HepG2 (cell line): ENCODE measurements around the gene GADL1. TPM values are rescaled to one million over a fixed set of nuclear protein-coding genes. Genes with fewer than 3 reads are reported as not detected.

ENCODE experiments used
- ATAC-seq: fragments of 200-7000 bp; cut with Tn5 transposase; 3 replicates; pipeline ENCODE4 v1.9.1; 2020; ENCODE audit warnings: mild to moderate bottlenecking, moderate library complexity
- BruUV-seq: library from RNA; stranded (reverse); fragments of 400-500 nt; replicated peaks from 2 replicates; lab custom pipeline; 2021; lab: Mats Ljungman, UMichigan
- CTCF ChIA-PET: fragments of 300-600 bp; formaldehyde crosslinking; extraction: SDS; loops from one replicate; lab custom pipeline; 2021; ENCODE audit warnings: low total read pairs, inconsistent platforms, low intra/inter-chr PET ratio; lab: Yijun Ruan, JAX
- POLR2A ChIA-PET: fragments of 350-600 bp; sonication (Branson Sonifier 250); formaldehyde crosslinking; loops from one replicate; lab custom pipeline; 2020; ENCODE audit warnings: antibody characterized with exemption, inconsistent platforms; lab: Yijun Ruan, JAX
- DNase-seq: peaks from one replicate; pipeline ENCODE4 v3.0.0-alpha.2; 2015; ENCODE audit warnings: low spot score
- FAIRE-seq: peaks from 3 replicates; lab custom pipeline; 2011; peaks lifted over from hg19 to GRCh38; lab: Jason Lieb, UNC
- H2AFZ ChIP-seq: one replicate; pipeline ENCODE4 v1.6.1; 2011; ENCODE audit warnings: low read length, inconsistent platforms
- H3K27ac ChIP-seq: fragments of 300-600 bp; 3 replicates; pipeline ENCODE4 v1.8.0; 2011; ENCODE audit warnings: mixed run types, mild to moderate bottlenecking, mixed read lengths, low read length, inconsistent platforms; ENCODE audit not compliant: insufficient read depth; ENCODE audit errors: extremely low read length
- H3K27me3 ChIP-seq, 2 experiments: fragments of 200-600 bp in 1 of 2; 2 replicates in 1 of 2; 3 replicates in 1 of 2; pipeline versions ENCODE4 v1.6.0 to v1.8.0; 2011; ENCODE audit warnings: low read length in 2 of 2, mild to moderate bottlenecking in 2 of 2, moderate library complexity in 2 of 2, inconsistent platforms in 1 of 2; ENCODE audit not compliant: insufficient read depth in 2 of 2, control insufficient read depth in 1 of 2
- H3K36me3 ChIP-seq, 2 experiments: fragments of 200-600 bp in 1 of 2; replicated peaks in 1 of 2; 2 replicates in 1 of 2; 3 replicates in 1 of 2; pipeline versions ENCODE4 v1.5.1 to v1.8.0; 2011; ENCODE audit warnings: low read length in 2 of 2, inconsistent platforms in 1 of 2; ENCODE audit not compliant: insufficient read depth in 2 of 2, control insufficient read depth in 1 of 2
- H3K4me1 ChIP-seq: 2 replicates; pipeline ENCODE4 v1.5.1; 2012; ENCODE audit warnings: low read length, inconsistent platforms; ENCODE audit not compliant: insufficient read depth
- H3K4me2 ChIP-seq: 2 replicates; pipeline ENCODE4 v1.6.0; 2011; ENCODE audit warnings: low read depth, low read length, inconsistent platforms
- H3K4me3 ChIP-seq, 3 experiments: fragments of 200-600 bp in 1 of 3; sonication (generic), shearing (Covaris generic) in 1 of 3; replicated peaks in 1 of 3; 2 replicates each; pipeline ENCODE4 v1.5.1; 2011 to 2016; ENCODE audit warnings: low read length in 3 of 3, inconsistent platforms in 2 of 3, low read depth in 2 of 3, mild to moderate bottlenecking in 2 of 3, control low read depth in 1 of 3, mixed read lengths in 1 of 3; ENCODE audit not compliant: insufficient read depth in 1 of 3
- H3K79me2 ChIP-seq: one replicate; pipeline ENCODE4 v1.6.1; 2011; ENCODE audit warnings: low read length, inconsistent platforms; ENCODE audit not compliant: insufficient read depth
- H3K9ac ChIP-seq: 2 replicates; pipeline ENCODE4 v1.6.0; 2011; ENCODE audit warnings: mild to moderate bottlenecking, low read depth, low read length, inconsistent platforms; ENCODE audit not compliant: insufficient read depth
- H3K9me3 ChIP-seq: 2 replicates; pipeline ENCODE4 v1.5.1; 2012; ENCODE audit warnings: mild to moderate bottlenecking, low read length
- H4K20me1 ChIP-seq: 2 replicates; pipeline ENCODE4 v1.6.0; 2011; ENCODE audit warnings: inconsistent platforms, mild to moderate bottlenecking, low read length, moderate library complexity; ENCODE audit not compliant: insufficient read depth
- NAIF1 ChIP-seq: sonication (generic); formaldehyde crosslinking; IDR thresholded peaks from 2 replicates; pipeline ENCODE4 v1.5.0; 2020; ENCODE audit warnings: mild to moderate bottlenecking, missing genetic modification reagents, borderline replicate concordance
- POGZ ChIP-seq: sonication (generic); formaldehyde crosslinking; IDR thresholded peaks from 2 replicates; pipeline ENCODE4 v1.4.0; 2020; ENCODE audit warnings: mild to moderate bottlenecking, missing genetic modification reagents
- SIN3A ChIP-seq: IDR thresholded peaks from 2 replicates; pipeline ENCODE4 v1.6.1; 2011; ENCODE audit warnings: low read depth, mild to moderate bottlenecking, control low read depth, low read length, borderline replicate concordance
- SP4 ChIP-seq: sonication (generic); formaldehyde crosslinking; IDR thresholded peaks from 2 replicates; pipeline ENCODE4 v1.8.1; 2023; ENCODE audit warnings: mild to moderate bottlenecking, missing genetic modification reagents
- SSRP1 ChIP-seq: IDR thresholded peaks from 2 replicates; pipeline ENCODE4 v1.6.1; 2016; ENCODE audit warnings: control low read depth
- THYN1 ChIP-seq: sonication (generic); formaldehyde crosslinking; IDR thresholded peaks from 2 replicates; pipeline ENCODE4 v1.8.1; 2023; ENCODE audit warnings: low read depth, mild to moderate bottlenecking, moderate library complexity, missing genetic modification reagents, borderline replicate concordance
- ZNF10 ChIP-seq: sonication (generic); formaldehyde crosslinking; IDR thresholded peaks from 2 replicates; pipeline ENCODE4 v1.4.0; 2020; ENCODE audit warnings: mild to moderate bottlenecking, low read depth, missing genetic modification reagents, borderline replicate concordance
- ZNF205 ChIP-seq: IDR thresholded peaks from 2 replicates; pipeline ENCODE4 v1.6.1; 2018; ENCODE audit warnings: missing biosample characterization, missing genetic modification reagents
- ZNF326 ChIP-seq: sonication (generic); formaldehyde crosslinking; IDR thresholded peaks from 2 replicates; pipeline ENCODE4 v1.4.0; 2020; ENCODE audit warnings: missing genetic modification reagents, borderline replicate concordance
- ZNF432 ChIP-seq: sonication (generic); formaldehyde crosslinking; IDR thresholded peaks from 2 replicates; pipeline ENCODE4 v1.5.0; 2020; ENCODE audit warnings: missing genetic modification reagents, mild to moderate bottlenecking, borderline replicate concordance
- ZNF670 ChIP-seq: sonication (generic); formaldehyde crosslinking; IDR thresholded peaks from 2 replicates; pipeline ENCODE4 v1.8.0; 2022; ENCODE audit warnings: mild to moderate bottlenecking, missing genetic modification reagents, borderline replicate concordance
- ZZZ3 ChIP-seq: sonication (generic); formaldehyde crosslinking; IDR thresholded peaks from 2 replicates; pipeline ENCODE4 v1.4.0; 2020; ENCODE audit warnings: missing genetic modification reagents, mild to moderate bottlenecking, borderline replicate concordance
- in situ Hi-C: cut with HindIII; loops from 2 replicates; pipeline ENCODE4 v1.10.0; 2017; ENCODE audit warnings: low pct_unique_long_range_greater_than_20kb; ENCODE audit not compliant: extremely low pct_ligation_motif_present
- intact Hi-C: fragments of 100-400 bp; cut with micrococcal nuclease; formaldehyde crosslinking; loops from one replicate; pipeline ENCODE4 v1.10.0; 2022; ENCODE audit not compliant: unreplicated experiment
- polyA plus RNA-seq, 8 experiments: library from polyadenylated mRNA; depleted of rRNA in 3 of 8; stranded (reverse) in 7 of 8; unstranded in 1 of 8; fragments of >200 nt; fragmentation: Illumina TruSeq in 4 of 8; extraction: Trizol in 4 of 8; gene quantifications; 2 replicates each; pipeline versions ENCODE4 v1.2.1 to v1.2.3, GENCODE V29; 2011 to 2016; ENCODE audit warnings: low read depth in 4 of 8, missing spikeins in 1 of 8, mixed read lengths in 1 of 8; ENCODE audit not compliant: insufficient read depth in 1 of 8
- total RNA-seq, 5 experiments: library from RNA; depleted of rRNA; stranded (reverse); fragments of >200 nt; fragmentation: Illumina TruSeq; extraction: Trizol; gene quantifications; 2 replicates each; pipeline ENCODE4 v1.2.3, GENCODE V29; 2016; ENCODE audit warnings: low read depth in 1 of 5
- TF ChIP-seq, protein P1 (sequence below): sonication (generic); formaldehyde crosslinking; conservative IDR thresholded peaks from 2 replicates; pipeline ENCODE4 v1.8.0; 2022; ENCODE audit warnings: low read depth, missing genetic modification reagents
- TF ChIP-seq, protein P2 (sequence below): IDR thresholded peaks from 2 replicates; pipeline ENCODE4 v1.4.0; 2020; ENCODE audit warnings: mild to moderate bottlenecking, missing genetic modification reagents
- TF ChIP-seq, protein P3 (sequence below): sonication (generic); formaldehyde crosslinking; IDR thresholded peaks from 2 replicates; pipeline ENCODE4 v1.4.0; 2020; ENCODE audit warnings: mild to moderate bottlenecking, missing genetic modification reagents

The GADL1 gene
- total and polyA plus RNA-seq, 2 of the 13 experiments (the other 11 are each of a cell fraction or from before 2014, with no cell fraction given) = not detected

DNA sequence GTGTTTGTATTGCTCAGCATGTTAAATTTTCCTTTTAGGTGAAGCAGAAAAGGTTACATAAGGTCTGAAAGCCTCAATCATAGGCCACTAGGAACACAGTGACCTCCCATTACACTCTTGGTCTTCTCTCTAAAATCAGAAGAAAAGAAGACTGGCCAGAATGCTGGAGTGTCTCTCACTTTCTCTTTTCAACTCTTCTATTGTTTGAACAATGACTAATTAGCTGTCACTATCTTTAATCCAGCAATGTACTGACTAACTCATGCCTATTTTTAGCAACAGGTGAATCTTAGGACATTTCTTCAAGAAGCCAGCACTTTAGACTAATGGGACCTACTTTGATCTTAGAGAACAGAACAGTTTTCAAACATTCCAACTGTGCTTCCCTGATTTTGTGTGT lies 145.2 kb downstream of the GADL1 start:
- ChIA-PET POLR2A (no interaction called here), CTCF (no interaction called here)
- Histone ChIP-seq H3K36me3 (no peaks in the 10 kb centered on the region), H3K9ac (no peak overlapping the region), H3K27me3 (peaks cover 0 to 3% of the 10 kb centered on the region in 2 experiments; a peak in 1 of 5 replicates), H3K9me3 (no peaks in the 10 kb centered on the region), H4K20me1 (no peaks in the 10 kb centered on the region), H3K27ac (no peak overlapping the region), H3K4me1 (peaks cover 18% of the 10 kb centered on the region), H3K79me2 (no peaks in the 10 kb centered on the region), H3K4me2 (no peak overlapping the region), H2AFZ (no peak overlapping the region), H3K4me3 (no peak overlapping the region)
- in situ Hi-C loops (no loop called here), intact Hi-C loops (loop anchor here (2.0 kb wide), 3 partner anchors 46 to 550 kb away; no protein-coding TSS in a partner anchor)
- TF ChIP-seq ZNF326 = no peak
- TF ChIP-seq SP4 (CRISPR knock-in tag) = no peak
- TF ChIP-seq ZZZ3 (CRISPR knock-in tag) = no peak
- TF ChIP-seq SIN3A = no peak
- TF ChIP-seq ZNF205 (CRISPR knock-in tag) = no peak
- no peak for TF ChIP-seq ZNF670 (CRISPR knock-in tag)
- TF ChIP-seq, protein P1, sequence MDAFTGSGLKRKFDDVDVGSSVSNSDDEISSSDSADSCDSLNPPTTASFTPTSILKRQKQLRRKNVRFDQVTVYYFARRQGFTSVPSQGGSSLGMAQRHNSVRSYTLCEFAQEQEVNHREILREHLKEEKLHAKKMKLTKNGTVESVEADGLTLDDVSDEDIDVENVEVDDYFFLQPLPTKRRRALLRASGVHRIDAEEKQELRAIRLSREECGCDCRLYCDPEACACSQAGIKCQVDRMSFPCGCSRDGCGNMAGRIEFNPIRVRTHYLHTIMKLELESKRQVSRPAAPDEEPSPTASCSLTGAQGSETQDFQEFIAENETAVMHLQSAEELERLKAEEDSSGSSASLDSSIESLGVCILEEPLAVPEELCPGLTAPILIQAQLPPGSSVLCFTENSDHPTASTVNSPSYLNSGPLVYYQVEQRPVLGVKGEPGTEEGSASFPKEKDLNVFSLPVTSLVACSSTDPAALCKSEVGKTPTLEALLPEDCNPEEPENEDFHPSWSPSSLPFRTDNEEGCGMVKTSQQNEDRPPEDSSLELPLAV (CRISPR knock-in tag) = no peak
- TF ChIP-seq, protein P2, sequence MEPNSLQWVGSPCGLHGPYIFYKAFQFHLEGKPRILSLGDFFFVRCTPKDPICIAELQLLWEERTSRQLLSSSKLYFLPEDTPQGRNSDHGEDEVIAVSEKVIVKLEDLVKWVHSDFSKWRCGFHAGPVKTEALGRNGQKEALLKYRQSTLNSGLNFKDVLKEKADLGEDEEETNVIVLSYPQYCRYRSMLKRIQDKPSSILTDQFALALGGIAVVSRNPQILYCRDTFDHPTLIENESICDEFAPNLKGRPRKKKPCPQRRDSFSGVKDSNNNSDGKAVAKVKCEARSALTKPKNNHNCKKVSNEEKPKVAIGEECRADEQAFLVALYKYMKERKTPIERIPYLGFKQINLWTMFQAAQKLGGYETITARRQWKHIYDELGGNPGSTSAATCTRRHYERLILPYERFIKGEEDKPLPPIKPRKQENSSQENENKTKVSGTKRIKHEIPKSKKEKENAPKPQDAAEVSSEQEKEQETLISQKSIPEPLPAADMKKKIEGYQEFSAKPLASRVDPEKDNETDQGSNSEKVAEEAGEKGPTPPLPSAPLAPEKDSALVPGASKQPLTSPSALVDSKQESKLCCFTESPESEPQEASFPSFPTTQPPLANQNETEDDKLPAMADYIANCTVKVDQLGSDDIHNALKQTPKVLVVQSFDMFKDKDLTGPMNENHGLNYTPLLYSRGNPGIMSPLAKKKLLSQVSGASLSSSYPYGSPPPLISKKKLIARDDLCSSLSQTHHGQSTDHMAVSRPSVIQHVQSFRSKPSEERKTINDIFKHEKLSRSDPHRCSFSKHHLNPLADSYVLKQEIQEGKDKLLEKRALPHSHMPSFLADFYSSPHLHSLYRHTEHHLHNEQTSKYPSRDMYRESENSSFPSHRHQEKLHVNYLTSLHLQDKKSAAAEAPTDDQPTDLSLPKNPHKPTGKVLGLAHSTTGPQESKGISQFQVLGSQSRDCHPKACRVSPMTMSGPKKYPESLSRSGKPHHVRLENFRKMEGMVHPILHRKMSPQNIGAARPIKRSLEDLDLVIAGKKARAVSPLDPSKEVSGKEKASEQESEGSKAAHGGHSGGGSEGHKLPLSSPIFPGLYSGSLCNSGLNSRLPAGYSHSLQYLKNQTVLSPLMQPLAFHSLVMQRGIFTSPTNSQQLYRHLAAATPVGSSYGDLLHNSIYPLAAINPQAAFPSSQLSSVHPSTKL (CRISPR knock-in tag) = no peak
- no peak for TF ChIP-seq NAIF1 (CRISPR knock-in tag)
- no peak for TF ChIP-seq POGZ (CRISPR knock-in tag)
- TF ChIP-seq ZNF432 = no peak
- TF ChIP-seq ZNF10 (CRISPR knock-in tag) = no peak
- no peak for TF ChIP-seq SSRP1
- TF ChIP-seq, protein P3, sequence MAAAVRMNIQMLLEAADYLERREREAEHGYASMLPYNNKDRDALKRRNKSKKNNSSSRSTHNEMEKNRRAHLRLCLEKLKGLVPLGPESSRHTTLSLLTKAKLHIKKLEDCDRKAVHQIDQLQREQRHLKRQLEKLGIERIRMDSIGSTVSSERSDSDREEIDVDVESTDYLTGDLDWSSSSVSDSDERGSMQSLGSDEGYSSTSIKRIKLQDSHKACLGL (CRISPR knock-in tag) = no peak
- TF ChIP-seq THYN1 (CRISPR knock-in tag) = no peak
- BruUV-seq = no TSS peak
- no peak for ATAC-seq
- FAIRE-seq = no peak
- no peak for DNase-seq
